Measurements from ENCODE around the gene PDGFB.

PDGFB gene

GRCh38 chr22:39207141-39208012 is 37.4 kb downstream of the PDGFB start:
- DNase-seq (ENCODE audit: low read depth in 2 of 2) = no peak

- no peak for DNase-seq (ENCODE audit: low read depth in 2 of 2)
These were observed 38.3 kb downstream of the PDGFB start for GRCh38 chr22:39206491-39206890.

DNA sequence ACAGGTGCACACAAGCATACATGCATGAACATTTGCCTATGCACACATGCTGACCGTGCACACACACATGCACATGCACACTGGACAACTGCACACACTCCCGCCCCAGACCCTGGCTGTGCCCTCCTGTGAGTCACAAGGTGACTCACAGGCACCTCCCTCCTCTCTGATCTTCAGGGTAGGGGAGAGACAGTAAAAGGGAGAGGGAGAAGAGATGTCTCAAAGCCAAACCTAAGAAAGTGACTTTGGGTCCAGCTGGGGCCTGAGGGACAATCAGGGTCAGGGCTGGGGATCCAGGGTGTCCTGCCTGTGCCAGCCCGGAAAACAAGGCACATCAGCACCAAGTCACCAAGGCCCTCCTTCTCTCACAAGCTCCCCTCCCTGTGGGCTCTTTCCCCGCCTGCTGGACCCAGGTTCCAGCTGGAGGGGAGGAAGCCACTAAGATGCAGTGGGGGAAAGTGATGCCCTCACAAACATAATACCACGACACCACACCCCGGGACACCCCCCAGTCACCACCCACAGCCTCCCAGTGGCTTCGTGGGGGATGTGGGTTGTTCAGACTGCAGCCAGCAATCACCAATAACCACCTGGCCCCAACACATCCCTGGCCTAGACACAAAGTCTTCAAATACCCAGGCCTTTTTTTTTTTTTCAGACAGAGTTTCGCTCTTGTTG is 39.3 kb downstream of the PDGFB start:
- DNase-seq (ENCODE audit: low read depth in 2 of 2) = peak in 1 of 2 experiments; percentile 13

GRCh38 chr22:39204216-39204615 is 40.6 kb downstream of the PDGFB start:
- no peak for DNase-seq (ENCODE audit: low read depth in 2 of 2)

- no peak for DNase-seq (ENCODE audit: low read depth in 2 of 2)
These were observed 47.2 kb downstream of the PDGFB start for GRCh38 chr22:39197578-39197977.

GRCh38 chr22:39194098-39194497 is 50.7 kb downstream of the PDGFB start:
- no peak for DNase-seq (ENCODE audit: low read depth in 2 of 2)

- no peak for DNase-seq (ENCODE audit: low read depth in 2 of 2)
These were observed 56.0 kb downstream of the PDGFB start for GRCh38 chr22:39188809-39189208.

DNA sequence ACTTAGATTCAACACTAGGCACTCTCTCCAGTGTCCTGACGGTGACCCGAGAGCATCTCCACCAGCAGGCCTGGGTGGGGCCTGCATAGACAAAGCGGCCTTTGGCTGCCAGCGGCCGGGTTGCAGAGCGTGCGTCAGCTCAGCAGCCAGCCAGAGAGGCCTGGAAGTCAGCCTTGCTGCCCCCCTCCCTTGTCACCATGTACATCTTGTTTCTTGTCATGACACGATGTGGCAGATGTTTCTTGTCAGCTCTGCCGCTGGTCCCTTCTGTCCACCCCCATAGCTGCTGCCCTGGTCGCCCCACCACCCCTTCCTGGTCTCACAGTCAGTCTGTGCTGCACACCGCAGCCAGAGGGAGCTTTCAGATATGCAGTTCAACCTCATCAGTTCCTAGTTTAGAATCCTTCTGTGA is 59.2 kb downstream of the PDGFB start:
- no peak for DNase-seq (ENCODE audit: low read depth in 2 of 2)

GRCh38 chr22:39184586-39185577 is 59.9 kb downstream of the PDGFB start:
- no peak for DNase-seq (ENCODE audit: low read depth in 2 of 2)

- DNase-seq (ENCODE audit: low read depth in 2 of 2) = no peak
These were observed 60.7 kb downstream of the PDGFB start for GRCh38 chr22:39183991-39184585.

- no peak for DNase-seq (ENCODE audit: low read depth in 2 of 2)
These were observed 62.2 kb downstream of the PDGFB start for GRCh38 chr22:39182478-39183030.

GRCh38 chr22:39181778-39182177 is 63.0 kb downstream of the PDGFB start:
- no peak for DNase-seq (ENCODE audit: low read depth in 2 of 2)

- DNase-seq (ENCODE audit: low read depth in 2 of 2) = no peak
These were observed 63.4 kb downstream of the PDGFB start for GRCh38 chr22:39181356-39181755.

DNA sequence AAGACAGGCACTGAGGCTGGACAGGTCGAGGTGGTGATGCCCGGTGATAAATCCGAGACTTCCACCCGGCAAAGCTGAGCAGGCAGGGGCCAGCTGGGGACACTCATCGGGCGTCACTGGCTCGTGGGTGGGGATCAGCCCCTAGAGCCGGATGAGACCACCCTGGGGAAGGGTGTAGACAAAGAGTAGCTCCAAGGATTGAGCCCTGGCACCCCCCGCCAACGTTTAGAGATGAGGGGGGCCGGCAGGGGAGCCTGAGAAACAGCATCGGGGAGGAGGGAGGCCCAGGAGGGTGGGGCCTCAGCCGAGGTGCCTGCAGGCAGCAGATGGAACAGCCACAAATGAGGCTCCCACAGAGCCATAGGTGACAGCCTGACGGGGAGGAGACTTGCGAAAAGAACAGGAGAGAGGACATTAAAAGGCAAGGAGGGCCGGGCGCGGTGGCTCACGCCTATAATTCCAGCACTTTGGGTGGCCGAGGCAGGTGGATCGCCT is 64.9 kb downstream of the PDGFB start:
- DNase-seq (ENCODE audit: low read depth in 2 of 2) = no peak

GRCh38 chr22:39179401-39179827 is 65.4 kb downstream of the PDGFB start:
- DNase-seq (ENCODE audit: low read depth in 2 of 2) = no peak

GRCh38 chr22:39178206-39179111 is 66.3 kb downstream of the PDGFB start:
- DNase-seq (ENCODE audit: low read depth in 2 of 2) = no peak

DNA sequence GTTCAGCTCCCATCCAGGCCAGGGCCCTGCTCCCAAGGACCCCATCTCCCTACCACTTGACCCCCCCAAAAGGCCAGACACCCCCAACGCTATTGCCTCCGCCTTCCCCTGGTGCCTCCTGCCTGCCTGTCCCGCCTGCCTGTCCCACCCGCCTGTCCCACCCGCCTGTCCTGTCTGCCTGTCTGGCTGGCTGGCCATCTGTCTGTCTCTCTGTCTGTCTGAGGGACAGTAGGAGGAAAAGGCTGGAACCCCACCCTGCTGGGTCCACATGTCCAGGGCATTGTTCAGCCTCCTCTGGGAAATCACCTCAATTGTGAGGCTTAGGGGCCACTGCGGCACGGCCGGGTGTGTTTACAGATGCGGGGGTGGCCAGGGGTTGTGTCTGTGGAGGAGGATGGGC is 67.0 kb downstream of the PDGFB start:
- DNase-seq (ENCODE audit: low read depth in 2 of 2) = no peak

- no peak for DNase-seq (ENCODE audit: low read depth in 2 of 2)
These were observed 67.4 kb downstream of the PDGFB start for GRCh38 chr22:39177456-39177775.

DNA sequence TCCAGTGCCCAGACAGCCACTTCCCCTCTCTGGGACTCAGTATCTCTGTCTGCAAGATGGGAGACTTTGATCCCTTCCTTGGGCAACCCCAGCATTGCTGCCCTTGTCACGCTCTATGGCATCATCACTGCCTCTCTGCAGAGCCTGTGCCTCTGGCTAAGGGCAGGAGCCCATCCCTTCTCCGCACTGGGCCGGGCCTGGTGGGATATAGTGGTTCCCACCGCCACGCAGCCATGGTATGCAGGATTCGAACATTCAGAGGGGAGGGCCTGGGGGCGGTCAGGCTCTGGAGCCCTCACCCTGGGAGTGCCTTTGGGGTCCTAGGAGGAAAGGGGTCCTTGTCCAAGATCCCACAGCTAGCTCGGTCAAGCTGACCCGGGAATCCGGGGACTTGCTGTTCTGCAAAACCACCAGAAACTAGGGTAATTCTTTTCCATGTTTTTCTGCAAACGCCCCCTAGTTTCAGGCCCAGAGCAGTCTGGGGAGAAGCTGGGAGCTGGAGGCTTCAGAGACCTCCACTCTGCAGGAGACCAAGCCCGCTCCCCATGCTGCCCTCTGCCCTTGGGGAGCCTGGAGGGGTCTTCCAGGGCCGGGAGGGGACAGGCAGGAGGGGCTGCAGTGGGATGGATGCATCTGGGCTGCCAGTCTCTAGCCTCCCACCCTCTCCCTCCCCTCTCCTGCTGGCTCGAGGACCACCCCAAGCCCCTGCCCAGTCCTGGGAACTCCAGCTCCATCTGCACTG is 67.9 kb downstream of the PDGFB start:
- no peak for DNase-seq (ENCODE audit: low read depth in 2 of 2)

Measured in stimulated activated CD4-positive, alpha-beta T cell treated with anti-CD3 and anti-CD28 coated beads, Interleukin-12 subunit alpha, Interleukin-12 subunit beta, amount 100 ng/mL, for 24 hours (primary cell).